GM12891 (cell line): ENCODE results near the gene SORCS1.

Source experiments
- POLR2A ChIP-seq: IDR thresholded peaks from 2 replicates; pipeline ENCODE4 v1.6.1; 2011; ENCODE audit warnings: low read depth, low read length, control low read depth
- POLR2AphosphoS5 ChIP-seq: IDR thresholded peaks from 2 replicates; pipeline ENCODE4 v1.6.1; 2011; ENCODE audit warnings: low read depth, low read length, control low read depth
- TAF1 ChIP-seq: IDR thresholded peaks from 2 replicates; pipeline ENCODE4 v1.6.1; 2011; ENCODE audit warnings: low read depth, low read length, control low read depth

GRCh38 chr10:106535304-106535953 lies 629.1 kb downstream of the SORCS1 start:
- TF ChIP-seq POLR2A, result no peak
- TF ChIP-seq POLR2AphosphoS5, result no peak
- TF ChIP-seq TAF1, result no peak
